HTR-8/SVneo (cell line): ENCODE results near the gene DYNC1I1.

ENCODE experiments used
- DNase-seq: peaks from one replicate; pipeline ENCODE4 v3.0.0; 2011; ENCODE audit warnings: low spot score, mixed read lengths; ENCODE audit not compliant: insufficient read length
- FAIRE-seq: peaks from 2 replicates; lab custom pipeline; 2011; peaks lifted over from hg19 to GRCh38; lab: Jason Lieb, UNC

DYNC1I1 gene

DNA sequence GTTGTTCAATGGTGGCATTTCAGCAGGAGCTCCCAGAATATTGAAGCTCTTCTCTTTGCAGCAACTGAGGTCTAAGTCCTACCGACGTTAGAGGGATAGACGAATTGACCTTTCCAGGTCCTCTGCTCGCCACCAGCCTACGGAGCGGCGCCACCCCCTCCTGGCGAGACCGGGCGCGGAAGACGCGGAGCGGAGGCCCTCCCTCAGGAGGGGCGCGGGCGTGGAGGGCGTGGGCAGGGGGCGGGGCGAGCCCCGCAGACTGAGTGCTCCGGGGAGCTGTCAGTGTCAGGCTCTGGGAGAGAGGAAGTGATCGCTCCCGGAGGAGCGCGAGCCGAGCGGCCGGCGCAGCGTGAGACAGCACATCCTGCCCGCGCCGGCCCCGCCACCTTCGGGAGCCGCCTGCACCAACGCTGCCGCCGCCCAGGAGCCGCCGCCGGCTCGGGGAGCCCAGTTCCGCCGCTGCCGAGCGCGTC lies at the start of gene DYNC1I1:
Gene DYNC1I1, plus strand, starts transcription at position 257 of the 473 bp plus-strand sequence. CDS start 32,176 bp downstream, outside the sequence.
- FAIRE-seq (no peak), DNase-seq (peak; percentile 36)

DNA sequence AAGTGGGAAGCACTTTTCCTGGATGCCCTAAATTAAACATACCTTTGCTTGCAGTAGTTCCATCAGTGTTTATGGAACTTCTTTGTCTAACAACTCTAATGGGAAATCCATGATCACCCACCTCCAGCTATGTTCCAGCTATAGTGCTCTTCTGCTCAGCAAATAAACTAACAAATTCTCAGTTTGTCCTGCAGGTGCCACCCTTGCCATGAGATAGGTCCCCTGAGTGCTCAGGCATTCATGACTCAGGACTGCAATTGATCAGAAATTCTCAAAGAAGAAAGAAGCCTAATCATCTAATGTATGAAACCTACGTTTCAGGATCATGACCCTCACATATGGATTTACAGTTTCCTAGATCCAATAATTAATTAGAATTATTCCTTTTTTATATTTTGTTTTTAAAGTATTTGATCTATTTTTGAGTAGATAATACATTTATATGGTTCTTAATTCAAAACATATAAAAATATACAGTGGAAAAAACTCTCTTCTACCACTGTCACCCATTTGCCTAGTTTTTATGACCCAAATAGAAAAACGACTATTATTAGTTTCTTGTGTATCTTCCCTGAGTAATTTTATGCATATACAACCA lies 48.7 kb upstream of the DYNC1I1 start:
- no peak for FAIRE-seq
- DNase-seq, result peak; percentile 10

DNA sequence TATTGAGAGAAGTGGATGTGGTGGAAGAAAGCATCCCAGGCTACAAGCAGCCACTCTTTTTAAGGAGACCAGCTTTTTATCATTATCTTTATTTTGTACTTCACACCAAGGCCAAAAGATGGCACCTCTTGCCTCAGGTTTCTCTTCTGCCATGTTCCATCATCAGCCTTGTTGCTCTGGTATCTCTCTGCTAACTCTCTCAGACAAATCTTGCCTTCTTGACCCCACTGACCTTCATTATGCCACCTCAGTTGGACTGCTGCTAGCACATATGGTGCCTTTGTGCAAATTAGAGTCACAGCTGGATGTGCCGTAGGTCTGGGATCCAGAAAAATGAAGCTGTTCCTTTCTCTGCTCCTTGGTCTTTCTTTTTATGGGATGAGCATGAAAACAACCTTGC lies 47.1 kb upstream of the DYNC1I1 start:
- FAIRE-seq (no peak), DNase-seq (no peak)

DNA sequence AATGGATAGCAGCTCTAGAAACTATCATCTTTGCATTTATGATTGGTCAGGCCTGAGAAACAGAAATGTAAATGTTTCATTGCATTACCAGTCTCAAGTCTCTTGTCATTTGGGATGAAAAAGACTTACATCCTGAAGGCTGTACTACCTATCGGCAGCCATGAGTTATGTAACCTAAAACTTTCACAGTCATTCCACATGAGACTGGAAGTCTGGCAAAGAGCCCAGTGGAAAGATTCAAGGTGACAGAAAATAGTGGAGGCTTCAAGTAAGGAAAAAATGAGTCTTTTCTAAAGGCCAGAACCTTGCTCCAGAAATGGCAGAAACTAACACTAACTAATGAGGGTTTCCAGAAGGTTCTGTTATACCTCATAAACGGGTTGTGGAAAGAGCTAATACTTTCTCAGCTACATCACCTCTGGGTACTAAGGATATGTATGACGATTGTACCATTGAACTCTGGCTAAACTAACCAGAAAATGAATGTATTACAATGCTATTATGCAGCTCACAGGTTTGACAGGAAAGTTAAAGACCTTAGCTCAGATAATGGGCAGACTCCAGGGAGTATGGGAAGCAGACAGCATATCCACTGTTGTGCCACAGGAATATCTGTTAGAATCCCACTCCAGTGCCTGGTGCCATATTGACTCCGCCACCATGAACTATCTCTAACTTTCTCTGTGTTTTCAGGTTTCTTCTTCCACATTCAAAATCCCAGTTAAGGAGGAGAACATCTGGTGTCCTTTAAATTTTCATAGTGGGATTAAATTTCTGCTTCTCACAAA lies 41.7 kb upstream of the DYNC1I1 start:
- no peak for DNase-seq
- FAIRE-seq, result no peak

DNA sequence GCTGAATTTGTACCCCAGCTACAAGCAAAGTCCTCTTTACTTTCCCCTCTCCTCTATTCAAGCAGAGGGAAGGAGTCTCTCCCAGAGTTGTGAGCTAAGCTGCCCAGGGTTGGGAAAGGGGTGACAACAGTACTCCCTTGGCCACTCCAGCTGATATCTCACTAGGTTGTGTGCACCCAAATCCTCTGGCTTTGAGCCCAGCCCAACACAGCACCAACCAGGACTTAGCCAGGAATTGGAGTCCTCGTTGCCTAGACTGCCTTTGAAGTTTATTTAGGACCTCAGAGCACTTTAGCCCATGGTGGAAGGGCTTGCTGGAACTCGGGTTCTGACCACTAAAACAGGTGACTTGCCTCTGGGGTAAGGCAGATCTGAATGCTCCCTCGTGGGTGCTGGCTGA lies 35.7 kb upstream of the DYNC1I1 start:
- FAIRE-seq (no peak), DNase-seq (no peak)

DNA sequence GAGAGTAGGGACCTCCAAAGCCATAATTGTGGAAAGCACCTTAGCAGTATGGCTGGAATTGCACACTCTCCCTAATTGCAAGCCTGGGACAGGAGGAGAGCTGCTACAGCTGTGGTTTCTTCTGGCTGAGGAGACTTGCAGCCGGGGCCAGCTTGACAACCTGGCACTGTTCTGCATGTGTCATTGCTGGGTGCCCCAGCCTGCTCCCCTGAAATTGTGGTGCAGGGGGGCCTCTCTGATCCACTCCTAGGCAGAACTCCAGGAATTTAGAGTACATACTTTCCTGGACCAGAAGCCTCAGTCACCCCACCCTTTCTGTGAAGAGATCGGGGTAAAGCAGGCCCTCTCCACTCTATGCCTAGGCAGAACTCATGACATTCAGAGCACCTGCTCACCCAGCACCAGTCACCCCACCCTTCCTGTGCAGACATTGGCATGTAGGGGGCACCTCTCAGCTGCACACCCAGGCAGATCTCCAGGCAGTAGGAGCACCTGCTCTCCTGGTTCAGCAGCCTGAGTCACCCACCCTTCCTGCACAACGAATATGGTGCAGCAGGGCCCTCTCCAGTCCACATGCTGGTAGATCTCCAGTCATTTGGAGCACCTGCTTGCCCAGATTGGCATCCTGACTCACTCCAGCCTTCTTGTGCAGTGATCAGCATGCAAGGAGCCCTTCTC lies 34.4 kb upstream of the DYNC1I1 start:
- DNase-seq, result no peak
- FAIRE-seq, result no peak

DNA sequence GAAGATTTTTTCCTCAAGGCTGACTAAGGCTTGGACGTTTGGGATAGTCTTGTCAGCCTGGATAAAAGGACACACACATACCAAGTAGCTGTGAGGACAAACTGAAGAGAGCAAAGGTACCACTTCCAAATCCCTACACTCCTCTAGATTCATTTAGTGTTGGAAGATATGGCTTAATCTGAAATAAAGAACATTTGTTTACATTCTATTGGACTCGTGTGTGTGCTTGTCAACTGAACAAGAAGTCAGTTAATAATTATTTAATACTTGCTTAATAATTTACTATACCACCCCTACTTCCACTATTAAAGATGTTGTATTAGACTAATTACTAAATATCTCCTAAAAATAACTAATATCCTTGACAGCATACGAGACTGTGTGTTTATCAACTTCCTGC lies 23.3 kb upstream of the DYNC1I1 start:
- no peak for FAIRE-seq
- no peak for DNase-seq

DNA sequence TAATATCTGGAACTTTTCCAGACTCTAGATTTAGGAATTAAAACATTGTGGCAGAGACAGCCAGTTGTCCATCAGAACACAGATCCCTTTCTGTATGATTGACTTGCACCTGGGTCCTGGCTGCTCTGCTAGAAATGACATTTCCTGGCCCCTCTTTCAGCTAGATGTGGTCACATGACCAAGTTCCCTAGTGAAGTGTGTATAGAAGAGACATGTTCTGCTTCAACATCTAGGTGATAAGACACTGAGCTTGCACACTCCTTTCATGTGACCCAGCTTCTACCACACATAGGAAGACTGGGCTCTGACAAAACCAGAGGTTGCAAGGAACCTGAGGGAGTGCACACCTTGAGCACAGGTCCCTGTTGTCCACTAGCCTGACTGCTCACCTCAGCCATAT lies 22.8 kb upstream of the DYNC1I1 start:
- FAIRE-seq (no peak), DNase-seq (no peak)

DNA sequence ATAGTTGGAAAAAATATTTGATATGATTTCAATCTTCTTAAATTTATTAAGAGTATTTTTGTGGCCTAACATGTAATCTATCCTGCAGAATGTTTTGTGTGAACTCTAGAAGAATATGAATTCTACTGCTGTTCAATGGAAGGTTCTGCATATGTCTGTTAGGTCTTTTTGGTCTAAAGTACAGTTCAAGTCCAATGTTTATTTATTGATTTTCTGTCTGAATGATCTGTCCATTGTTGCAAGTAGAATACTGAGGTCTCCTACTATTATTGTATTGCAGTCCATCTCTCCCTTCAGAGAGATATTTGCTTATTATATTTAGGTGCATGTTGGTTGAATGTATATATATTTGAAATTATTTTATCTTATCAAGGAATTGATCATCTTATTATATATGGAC lies 18.9 kb upstream of the DYNC1I1 start:
- no peak for DNase-seq
- no peak for FAIRE-seq

DNA sequence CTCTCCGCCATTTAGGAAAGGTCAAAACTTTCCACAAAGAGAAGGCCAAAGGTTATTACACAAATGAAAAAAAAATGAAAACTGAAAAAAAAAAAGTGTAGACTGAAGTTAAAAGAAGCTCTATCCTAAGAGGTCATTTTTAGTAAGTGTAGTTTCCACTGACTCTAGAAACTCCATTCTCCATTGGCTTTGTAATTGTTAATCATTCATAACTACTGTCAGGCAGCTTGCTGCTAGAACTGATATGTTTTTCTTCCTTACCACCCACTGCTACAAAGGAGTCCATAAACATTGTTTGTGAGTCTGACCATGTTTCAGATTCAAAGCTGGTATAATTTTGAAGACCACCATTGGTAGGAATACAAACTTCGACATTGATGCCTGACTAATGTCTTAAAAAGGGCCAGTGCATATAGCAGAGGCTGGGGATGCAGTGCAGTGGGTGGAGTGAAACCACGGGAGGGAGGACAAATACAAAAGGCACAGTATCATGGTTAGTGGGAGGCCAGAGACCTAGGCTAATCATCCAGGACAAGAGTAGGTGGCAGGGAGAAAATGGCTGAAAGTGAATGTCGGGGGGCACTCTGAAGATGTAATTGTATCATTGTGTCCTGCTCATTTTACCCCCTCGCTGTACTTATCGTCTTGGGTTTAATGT lies 16.9 kb upstream of the DYNC1I1 start:
- no peak for FAIRE-seq
- no peak for DNase-seq

DNA sequence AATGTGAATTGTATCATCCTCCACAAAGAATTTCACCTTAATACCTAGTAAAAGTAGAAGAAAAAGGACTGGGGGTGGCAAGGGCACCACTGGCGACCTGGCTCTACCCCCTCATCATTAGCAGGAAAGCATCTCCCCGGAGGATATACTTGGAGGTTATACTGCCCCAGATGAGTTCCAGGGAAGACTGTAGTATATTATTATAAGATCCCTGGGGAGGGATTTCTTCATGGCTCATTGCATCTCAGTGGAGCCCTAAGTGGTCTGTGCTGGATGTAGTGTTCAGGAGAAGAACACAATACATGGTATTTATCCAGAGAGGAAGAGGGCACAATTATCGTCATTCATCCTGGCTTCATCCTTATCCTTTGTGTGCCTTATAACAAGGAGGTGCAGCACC lies 14.2 kb upstream of the DYNC1I1 start:
- FAIRE-seq (no peak), DNase-seq (no peak)

DNA sequence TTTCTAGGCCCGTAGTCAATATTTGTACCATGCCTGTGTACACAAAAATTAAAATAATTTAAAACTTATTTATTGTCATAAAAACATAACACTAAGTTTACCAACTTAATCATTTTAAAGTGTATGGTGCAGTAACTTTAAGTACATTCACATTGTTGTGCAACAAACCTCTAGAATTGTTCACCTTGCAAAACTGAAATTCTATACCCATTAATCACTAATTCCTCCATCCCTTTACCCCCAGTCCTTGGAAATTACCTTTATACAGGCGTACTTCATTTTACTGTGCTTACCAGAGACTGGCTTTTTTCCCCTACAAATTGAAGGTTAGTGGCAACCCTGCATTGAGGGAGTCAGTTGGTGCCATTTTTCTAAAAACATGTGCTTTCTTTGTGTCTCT lies 6.3 kb upstream of the DYNC1I1 start:
- FAIRE-seq, result no peak
- no peak for DNase-seq

DNA sequence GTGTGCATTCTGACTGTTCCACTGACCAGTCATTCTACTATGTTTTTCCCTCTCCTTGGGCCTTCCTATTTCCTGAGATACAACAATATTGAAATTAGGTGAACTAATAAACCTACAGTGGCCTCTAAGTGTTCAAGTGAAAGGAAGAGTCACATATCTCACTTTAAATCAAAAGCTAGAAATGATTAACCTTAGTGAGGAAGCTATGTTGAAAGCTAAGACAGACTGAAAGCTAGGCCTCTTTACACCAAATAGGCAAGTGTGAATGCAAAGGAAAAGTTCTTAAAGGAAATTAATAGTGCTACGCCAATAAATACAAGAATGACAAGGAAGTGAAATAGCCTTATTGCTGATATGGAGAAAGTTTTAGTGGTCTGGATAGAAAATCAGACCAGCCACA lies 5.7 kb upstream of the DYNC1I1 start:
- FAIRE-seq (no peak), DNase-seq (no peak)

DNA sequence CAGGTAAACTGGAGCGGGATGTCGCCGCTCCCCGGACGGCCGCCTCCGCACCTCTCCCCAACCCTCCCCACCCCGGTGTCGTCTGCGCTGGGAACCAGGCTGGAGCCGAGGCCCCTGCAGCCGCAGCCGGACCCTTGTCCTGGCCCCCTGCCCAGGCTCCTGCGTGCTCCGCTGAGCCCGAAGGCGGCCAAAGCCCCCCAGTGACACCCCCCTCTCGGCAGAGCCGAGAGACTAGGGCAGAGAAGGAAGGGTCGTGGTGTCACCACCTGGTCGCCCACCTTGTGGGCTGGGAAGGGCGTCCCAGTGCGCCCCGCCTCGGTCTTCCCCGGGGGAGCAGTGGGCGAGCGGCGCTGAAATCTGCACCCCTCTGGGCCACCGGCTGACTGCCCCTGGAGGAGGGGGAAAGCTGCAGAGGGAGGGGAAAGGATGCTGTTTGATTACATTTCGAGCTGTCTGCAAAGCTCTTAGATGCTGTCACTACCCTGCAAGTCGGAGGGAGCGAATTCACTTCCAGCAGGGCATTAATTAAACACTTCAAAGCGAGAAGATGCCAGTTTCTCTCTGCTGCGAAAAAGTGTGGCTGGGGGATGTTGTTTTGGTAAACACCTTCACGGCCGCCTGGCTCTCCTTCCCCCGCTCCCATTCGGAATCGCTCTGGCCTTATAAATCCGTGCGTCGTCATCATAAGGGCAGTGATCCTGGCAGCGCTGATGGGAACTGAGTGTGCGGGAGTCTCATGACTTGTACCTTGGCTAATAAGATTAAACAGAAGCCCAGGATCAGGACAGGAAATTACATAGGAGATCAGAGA lies 622 bp downstream of the DYNC1I1 start:
- FAIRE-seq, result no peak
- no peak for DNase-seq

DNA sequence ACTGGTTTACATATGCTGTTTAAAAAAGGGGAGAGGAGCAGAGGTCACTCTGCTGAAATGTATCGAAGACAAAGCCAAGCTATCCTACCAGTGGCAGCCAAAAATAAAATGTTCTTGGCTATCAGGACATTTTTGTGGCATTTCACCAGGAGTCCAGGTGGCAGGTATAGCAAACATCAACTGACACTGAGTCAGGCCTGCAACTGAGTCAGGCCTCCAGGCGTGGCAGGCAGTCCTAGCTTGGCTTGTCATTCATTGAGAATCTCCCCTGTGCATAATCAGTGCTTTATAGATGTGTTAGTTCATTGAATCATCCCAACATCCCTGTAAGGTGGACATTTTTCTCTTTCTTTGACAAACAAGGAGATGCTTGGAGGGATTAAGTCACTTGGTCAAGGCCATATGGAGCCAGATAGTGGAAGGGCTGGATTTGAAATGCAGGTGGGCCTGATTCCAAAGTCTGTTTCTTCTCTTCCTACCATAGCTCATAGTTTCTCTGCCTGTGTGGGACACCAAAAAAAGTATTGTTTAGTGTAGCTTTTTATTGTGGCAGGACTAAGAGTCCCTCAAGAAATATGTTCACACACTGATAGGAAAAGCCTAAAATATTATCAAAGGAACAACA lies 4.3 kb downstream of the DYNC1I1 start:
- DNase-seq, result no peak
- FAIRE-seq, result no peak

DNA sequence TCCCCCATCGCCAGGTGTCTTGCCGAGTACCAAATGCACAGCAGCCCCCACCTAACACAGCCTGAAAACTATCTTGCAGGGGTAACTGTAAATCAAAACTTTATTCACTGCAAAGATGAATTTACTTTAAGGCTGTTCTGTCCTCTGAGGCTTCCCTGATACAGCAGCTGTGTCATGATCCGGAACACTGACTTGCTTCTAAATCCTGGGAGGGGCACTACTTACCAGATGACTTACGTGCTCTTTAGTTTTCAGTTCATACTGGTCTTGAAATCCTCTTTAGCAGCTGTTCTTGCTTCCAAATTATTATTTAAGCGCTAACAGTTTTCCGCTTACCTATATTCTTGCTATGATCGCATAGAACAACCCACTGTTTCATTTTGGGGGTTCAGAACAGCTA lies 4.9 kb downstream of the DYNC1I1 start:
- no peak for FAIRE-seq

DNA sequence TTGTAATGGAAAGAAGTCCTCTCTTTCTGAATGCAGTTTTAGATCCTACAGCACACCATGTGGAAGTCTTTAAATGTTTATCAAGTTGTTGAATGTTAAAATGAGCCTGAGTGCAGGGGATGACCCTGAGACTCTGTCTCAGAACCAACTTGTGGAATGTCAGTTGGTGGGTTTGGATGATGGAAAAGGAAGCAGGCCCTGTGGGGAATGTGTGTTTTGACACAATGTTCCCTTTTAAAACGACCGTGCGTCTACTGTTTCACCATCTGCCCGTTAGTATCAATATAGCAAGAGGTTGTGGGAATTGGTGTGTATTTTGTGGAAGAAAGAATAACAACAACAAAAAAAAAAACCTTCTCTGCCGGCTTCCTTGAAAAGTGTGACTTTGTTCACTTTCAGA lies 8.3 kb downstream of the DYNC1I1 start:
- no peak for DNase-seq
- FAIRE-seq, result no peak

More for the DNA sequence above, 4.9 kb downstream of the DYNC1I1 start:
- DNase-seq, result no peak

DNA sequence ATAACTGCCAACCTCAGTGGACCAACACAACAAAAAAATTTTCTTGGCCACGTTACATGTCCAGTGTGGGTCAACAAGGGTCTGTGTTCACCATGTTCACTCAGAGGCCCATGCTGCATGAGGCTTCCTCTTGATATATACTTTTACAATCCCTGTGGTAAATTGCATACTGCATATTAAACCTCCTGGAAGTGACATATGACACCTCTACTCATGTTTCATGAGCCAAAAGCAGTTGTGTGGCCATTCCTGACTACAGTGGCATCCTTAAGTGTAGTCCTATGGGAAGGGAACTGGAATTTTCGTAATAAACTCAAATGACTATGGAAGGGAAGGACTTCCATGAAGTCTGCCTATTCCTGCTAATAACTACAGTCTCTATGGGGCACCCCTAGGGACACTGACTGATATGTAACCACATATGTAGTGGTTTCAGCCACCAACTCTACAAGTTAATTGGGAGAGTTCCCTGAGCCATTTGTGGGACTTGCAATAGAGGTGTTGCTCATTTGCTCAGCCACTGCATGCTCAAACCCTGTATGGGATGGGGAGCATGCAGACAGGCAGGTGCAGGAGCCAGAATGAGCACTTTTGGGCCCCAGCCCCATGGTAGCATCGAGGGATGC lies 9.7 kb downstream of the DYNC1I1 start:
- DNase-seq, result no peak
- no peak for FAIRE-seq

DNA sequence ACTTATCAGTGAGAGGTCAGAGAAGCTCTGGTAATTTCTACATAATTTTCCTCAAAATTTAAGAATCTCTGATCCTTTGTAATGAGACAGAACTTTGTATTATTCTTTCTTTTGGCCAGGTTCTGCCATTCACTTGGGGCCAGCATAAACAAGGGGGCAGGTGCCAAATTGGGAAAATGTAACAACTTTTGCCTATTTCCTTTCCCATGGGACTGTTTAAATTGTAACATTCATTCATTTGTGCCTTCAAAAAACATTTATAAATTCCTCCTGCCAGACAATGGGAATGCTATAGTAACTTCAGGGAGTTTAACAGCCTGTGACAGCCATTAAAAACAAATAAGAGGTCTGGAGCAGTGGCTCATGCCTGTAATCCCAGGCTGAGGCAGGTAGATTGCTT lies 12.4 kb downstream of the DYNC1I1 start:
- no peak for FAIRE-seq
- no peak for DNase-seq
